Stimulated activated CD4-positive, alpha-beta T cell treated with anti-CD3 and anti-CD28 coated beads, Interleukin-12 subunit alpha, Interleukin-12 subunit beta, amount 100 ng/mL, for 48 hours (primary cell): Measurements from ENCODE around the gene IRF2.
A peak's percentile ranks its signal among the peaks of the same experiment; 100 is the strongest.

Experiments
- DNase-seq, 3 donors: peaks; one replicate each; pipeline ENCODE4 v3.0.0-alpha.2; 2020; ENCODE audit warnings: low read depth in 2 of 3, low spot score in 1 of 3

Gene IRF2

DNA sequence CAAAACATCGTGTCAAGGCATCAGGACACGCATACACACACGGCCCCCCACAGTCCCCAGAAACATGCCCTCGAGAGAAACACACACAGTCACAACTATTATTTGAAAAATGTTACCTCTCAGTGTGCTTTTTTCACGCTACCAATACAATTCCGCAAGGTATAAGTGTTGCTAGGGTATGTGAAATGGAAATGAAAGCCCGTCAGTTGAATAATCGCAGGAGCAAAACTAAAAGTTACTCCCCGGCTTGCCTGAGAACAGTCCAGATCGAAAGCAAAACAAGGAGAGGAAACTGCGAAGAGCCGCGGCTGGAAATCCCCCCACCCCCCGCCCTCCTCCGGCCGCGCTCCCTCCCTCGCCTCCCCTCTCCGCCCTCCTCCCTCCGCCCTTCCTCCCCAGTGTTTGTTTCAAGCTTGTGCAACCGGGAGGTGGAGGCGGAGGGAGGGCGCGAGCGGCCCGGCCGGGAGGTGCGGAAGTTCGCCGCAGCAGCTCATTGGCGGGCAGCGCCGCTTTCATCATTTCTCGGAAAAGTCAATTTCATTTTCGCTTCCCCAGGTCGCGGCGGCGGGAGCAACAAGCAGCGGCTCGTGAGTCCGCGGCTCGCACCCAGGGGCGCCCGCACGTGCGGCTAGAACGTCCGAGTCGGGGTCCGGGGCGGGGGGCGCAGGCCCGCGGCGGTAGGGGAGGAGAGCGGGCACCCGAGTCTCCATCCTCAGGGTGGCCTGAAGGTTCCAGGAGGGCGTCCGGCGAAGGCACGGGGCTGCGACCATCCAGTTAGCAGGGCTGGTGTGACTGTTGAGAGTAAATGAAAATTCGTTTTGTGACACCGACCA, at the start of gene IRF2:
TSS of gene IRF2 (minus strand) at position 288 of the 833 bp plus-strand sequence. CDS start 45,486 bp downstream, outside the sequence.
- DNase-seq = peak; percentile 93 to 96 (median 95)

DNA sequence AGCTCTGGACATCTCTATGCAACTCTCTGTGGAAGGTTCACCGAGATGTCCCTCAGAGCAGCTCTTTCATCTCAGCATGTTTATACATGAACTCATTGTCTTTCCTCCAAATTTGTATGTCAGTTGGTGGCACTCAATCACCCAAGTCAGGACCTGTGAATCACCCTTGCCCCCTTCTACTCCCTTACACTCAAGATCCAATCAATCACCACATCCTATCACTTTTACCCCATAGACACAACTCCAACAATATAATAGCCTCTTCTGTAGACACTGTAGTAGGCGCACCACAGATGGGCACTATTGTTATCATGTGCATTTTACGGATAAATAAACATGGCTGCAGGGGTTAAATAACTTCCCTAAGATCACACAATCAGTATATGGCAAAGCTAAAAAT, 41.3 kb upstream of the IRF2 start:
- no peak for DNase-seq

DNA sequence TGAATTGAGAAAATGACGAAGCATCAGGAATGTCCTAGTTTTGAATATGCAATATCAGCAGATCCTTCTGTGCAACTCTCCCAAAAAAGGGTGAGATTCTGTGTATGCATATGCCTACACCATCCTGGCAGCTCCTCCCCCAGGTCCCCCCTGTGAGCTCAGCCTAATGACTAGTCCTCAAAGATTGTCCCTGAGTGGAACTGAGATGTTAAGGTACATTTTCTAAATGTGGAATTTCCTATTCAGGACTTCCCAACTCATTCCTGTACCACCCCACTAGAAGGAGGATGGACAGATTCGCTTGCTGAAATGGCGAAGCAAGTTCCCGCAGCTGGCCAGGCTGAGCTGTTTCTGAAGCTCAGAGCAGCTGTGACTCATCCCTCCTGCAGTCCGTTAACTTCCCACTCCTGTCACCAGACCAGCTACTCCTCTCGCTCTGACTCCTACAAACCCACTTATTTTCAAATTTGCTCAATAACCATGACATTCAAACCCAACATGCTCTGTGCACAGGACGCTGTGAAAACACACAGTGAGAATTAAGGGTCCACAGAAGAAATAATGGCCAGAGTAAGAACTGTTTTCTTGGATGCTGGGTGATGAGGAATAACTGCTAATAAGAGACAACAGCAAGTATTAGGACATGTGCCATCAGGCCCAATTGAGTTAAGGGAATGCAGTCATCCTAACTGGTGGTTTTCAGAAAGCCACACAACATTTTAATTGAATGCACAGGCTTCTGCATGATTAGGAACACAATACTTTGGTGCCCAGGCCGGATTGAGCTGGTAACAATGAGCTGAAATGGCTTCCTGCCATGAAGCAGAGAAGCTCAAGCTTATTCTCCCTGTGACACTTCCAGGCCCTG, 40.0 kb upstream of the IRF2 start:
- DNase-seq = peak; percentile 52 to 75 (median 73)

DNA sequence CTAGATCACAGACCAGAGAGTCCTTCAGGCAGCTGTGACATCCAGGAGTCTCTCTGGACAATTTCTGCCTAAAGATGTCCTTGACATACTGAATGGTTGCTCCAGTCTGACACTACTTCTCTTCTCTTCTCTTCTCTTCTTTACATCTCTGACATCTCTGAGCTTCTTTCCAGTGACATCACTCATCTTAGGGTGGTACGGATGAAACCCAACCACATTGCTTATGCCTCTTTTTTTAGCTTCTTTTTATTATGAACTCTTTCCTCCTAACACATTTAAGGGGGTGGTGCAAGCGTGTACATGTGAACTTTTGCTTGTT, 39.4 kb upstream of the IRF2 start:
- DNase-seq = no peak

DNA sequence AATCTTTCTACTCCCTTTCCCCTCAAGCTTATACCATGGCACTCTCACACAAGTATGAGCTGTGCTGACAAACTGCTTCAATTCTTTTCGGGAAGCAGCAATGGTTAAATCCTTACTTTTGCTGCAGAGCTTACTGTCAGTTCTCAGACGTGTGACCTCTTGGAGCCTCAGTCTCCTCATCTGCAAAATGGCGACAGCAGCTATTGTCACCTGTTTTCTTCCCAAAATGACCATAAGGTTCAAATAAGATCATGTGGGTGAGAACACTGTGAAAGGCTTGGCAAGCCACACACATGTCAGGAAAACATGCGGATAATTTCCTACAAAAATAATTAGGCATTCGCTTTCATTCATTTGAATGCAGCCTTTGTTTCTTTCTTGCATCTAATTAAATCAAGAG, 36.8 kb upstream of the IRF2 start:
- no peak for DNase-seq

DNA sequence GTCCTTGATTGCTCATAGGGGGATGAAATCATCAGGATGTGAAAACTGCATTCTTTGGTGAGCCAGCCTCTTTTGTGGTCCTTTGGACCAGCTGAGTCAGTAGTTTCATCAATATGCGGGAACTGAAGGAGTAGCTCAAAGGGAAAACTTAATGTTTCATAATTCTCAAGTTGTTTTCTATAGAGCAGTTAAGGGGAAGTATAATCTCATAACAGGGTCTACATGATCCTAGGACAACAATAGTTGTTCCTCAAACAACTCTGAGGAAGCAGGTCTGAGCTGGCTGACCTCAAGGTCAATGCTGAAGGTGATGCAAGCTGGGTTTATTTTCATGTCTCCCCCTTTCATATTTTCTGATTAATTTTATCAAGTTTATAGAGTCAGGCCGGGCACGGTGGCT, 36.1 kb upstream of the IRF2 start:
- DNase-seq = no peak

DNA sequence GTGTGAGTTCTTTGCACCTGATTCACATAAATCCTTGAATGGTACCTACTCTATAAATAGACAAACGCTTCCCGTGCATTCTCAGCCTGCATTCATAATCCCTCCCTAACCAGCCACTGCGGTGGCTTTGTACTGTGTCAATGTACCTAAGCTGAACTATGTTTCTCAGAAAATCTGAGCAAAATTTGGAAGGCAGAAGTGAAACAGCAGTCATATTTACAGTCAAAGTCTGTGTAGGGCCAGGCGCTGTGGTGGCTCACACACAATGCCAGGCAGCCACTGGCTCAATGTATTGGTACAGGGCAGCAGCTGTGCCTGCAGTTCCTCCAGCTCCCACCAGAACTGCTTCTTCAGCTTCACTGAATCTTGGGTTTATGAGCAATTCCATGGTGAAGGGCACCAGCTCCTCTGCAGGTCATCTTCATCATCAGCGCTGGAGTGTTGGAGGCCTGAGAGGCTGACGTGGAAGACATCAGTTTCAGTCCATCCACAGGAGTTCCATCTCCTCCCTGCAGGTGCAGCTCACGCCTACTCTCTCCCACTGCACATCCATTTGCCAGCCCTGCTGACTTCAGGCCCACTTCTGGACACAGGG, 32.3 kb upstream of the IRF2 start:
- DNase-seq = peak in 2 of 3 donors; percentile 24 to 40

DNA sequence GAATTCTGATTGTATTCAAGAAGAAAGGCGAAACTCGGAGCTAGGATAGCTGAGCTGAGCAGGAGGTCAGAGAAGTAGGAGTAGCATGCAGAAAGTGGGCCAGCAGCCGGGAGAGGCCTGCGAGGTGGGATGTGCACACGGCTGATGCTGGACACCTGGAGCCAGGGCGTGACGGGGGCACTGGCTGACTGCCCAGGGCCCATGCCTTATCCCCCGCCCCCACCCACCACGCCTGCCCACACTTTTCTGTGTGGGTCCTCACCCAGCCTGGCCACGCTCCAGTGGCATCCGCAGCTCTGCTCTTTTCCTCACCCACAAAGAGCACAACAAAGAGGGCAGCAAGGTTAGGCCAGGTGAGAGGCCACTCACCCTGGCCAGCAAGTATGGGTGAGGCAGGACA, 30.0 kb upstream of the IRF2 start:
- no peak for DNase-seq

DNA sequence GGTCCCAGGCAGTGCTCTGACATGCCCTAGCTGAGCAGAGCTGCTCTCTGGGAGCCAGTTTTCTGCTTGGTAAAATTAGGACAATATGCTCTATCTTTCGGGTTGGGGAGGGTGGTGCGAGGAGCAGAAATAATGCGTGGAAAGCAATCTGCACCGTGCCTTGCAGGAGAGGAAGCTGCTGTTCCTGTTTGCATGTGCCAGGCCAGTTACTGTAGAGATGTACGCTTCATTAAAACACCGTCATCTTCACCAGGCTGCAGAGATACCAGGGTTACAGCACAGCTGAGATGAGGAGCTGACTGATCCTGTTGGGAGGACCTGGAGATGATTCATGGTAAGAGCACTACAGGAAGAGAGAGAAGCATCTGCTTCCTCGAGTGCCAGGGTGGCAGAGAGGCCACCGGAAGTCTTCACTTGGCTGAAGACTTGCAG, 29.5 kb upstream of the IRF2 start:
- no peak for DNase-seq

DNA sequence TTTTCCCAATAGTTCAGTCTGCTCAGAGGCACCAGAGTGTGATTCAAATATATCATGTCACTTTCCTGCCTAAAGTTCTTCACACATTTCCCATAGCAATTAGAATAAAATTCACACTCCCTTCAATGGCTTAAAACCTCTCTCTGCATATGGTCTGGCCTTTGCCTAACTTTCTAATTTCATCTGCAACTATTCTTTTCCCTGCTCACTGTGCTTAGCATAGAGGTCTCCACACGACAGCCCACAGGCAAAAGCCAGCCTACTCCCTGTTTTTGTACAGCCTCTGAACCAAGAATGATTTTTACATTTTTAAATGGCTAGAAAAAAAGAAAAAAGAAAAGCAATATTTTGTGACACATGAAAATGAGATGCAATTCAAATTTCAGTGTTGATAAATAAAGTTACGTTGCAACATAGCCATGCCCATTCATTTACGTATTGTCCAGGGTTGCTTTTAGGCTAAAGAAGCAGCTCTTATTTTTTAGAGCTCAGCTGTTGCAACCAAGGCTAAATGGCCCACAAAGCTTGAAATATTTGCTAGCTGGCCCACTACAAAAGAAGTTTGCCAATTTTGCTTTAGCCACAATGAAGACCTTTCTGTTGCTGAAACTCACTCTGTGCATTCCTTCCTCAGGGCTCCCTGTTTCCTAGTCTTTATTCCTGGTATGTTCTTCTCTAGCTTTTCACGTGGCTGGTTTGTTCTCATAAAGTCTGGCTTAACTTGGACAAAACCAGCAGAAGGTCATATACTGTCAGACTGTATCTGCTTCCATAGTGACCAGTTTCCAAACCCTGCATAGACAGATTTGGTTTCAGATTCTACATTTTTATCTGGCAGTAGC, 26.6 kb upstream of the IRF2 start:
- DNase-seq = no peak

DNA sequence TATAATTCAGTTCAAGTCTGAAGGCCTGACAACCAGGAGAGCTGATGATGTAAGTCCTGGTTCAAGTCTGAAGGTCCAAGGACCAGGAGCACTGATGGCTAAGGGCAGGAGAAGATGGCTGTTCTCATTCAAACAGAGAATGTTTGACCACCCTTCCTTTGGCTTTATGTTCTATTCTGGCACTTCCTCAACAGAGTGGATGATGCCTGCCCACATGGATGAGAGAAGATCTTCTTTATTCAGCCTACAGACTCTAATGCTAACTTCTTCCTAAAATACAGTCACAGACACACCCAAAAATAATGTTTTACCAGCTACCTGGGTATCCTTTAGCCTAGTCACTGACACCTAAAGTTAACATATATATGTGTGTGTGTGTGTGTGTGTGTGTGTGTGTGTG, 25.6 kb upstream of the IRF2 start:
- DNase-seq = no peak

DNA sequence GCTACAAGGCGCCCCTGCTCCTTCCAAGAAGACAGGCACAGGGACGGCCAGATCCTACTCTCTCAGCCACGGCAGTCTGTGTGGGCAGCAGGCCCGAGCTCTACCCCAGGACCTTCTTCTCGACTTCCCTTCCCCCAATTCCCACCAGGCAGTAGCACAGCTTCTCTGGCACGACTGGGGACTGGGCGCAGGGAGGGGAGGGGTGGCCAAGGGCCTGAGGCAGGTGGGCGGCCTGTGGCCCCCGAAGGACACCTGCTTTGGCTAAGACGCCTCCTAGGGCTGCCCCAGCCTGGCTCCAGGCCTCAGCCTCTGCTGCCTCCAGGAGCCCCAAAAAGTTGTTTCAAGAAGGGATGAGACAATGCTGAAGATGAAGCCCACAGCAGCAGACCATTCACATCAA, 24.2 kb upstream of the IRF2 start:
- no peak for DNase-seq

DNA sequence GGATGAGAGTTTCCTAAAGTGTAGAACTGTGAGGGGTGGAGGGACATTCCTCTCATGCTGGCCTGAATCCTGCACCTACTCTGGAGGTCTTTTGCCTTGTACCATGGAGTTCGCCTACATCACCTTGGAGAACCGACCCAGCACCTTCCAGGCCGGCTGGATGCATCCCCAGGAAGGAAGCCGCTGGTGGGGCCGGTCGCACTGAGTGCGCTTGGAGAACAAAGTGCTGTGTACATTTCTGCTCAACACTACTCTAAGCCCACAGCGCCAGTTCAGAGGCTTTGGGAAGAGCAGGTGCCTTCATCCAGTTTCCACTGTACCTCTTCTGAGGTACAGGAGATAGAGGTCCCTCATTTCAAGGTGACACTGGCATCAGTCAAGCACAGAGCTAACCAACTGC, 15.4 kb upstream of the IRF2 start:
- DNase-seq = no peak

DNA sequence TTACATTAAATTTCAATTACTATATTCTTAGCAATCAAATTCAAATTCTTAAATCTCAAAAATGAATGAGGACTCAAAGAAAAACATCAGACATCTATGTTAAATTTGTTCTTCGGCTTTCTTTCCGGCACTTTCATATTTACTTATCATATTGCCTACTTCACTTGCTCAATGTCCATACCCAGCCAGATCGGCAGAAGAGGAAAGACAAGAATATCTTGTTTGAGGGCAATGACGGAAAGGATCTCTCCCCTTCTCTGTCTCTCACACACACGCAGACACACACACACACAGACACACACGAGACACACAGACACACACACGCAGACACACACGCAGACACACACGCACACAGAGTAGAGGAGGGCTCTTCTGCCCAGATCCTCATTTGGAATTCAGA, 13.2 kb upstream of the IRF2 start:
- DNase-seq = no peak

DNA sequence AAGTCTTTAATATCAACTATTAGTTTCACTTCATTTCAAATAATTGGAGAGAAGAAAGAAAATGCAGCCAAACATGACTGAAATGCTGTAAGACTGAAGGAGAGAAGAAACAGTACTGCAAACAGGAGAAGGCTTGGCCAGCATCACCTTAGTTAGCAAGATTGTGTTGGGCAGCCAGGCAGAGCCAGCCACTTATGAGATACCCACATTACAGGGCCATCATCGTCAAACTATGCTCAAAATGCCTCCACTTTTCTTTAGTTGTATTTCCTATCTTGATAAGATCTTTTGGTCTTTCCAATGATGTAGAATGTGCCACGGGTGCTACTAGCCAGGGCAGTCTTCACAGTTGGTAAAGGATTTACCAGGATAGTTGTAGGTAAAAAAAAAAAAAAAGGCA, 10.9 kb upstream of the IRF2 start:
- no peak for DNase-seq

DNA sequence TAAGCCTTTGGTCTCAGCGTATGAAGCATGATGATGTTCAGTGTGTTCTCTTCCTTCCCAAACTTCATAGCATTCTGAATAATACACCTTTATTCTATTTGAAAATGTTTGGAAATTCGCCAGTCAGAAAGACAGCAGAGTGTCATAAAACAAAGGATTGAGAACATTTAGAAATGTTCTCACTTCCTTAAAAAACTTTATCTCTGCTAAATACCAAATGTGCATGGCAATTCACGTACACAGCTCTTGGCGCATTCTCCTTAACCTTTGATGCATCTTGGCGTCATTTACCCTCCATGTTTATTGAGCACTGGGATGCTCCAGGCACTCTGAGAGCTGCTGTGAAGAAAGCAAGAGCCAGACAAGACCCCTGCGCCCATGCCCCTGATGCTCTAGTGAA, 7.2 kb upstream of the IRF2 start:
- no peak for DNase-seq

DNA sequence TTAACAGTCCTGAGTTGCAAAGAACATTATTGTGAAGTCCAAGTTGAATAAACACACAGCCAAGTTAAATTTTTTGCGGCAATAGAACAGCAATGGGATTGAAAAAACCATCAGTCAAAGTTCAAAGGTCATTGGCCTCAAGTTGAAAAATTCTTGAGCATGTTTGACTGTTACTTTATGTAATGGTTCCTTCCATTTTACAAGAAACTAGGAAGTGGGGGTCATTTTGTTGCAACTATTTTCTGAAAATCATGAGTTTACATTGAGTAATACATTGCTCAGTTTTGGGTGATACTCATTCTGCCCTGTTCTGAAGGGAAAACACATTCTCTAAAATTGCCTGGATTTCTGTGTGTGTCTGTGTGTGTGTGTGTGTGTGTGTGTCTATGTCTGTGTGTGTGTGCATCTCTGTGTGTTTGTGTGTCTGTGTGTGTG, 5.2 kb upstream of the IRF2 start:
- DNase-seq = no peak

DNA sequence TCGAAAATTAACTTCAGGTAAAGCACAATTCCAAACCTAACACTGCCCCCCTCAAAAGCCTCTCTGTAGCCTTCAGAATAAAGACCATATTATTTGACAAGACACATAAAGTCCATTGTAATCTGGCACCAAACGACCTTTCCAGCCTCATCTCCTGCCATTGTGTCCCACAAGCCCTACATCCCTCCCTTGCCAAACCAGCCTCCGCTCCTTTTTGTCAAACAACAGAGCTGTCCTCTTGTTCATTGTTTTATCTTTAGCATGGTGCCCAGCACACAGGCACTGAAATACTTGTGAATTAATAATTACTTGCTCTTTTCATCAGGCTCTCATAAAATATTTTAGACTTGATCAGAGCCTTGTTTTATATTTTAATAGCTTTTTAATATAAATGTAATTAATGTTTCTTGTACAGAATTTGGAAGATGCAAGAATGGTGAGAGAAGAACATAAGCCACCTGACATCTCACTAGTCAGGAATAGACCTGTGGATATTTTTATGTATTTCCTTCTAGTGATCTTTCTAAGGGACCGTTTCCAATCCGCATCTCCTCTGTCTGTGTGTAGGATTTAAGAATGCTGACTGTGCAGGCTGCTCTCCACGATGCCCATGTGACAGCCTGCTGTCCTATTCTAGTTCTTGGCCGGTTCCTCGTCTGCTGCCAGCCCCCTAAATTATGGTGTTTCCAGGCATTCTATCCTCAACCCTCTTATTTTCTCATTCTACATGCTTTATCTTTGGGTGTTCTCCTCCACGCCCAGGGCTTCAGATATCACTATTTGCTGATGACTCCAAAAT, 3.0 kb upstream of the IRF2 start:
- no peak for DNase-seq

DNA sequence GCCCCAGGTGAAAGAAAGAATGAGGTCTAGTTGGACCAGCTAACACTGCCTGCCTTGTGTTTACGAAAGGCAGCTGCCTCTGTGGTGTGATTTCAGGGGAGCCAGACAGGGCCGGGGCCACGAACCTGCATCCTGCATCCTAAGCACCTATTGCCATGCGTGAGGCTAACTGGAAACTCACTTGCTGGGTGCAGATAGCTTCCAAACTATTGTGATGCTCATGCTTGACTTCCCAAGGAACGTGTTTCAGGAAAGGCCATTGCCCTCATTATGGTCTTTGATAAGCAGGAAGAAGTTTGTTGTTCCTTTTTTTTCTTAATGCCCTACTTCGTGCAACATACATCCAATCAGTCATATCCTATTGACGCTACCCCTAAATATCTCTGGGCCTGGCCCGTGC, 2.3 kb upstream of the IRF2 start:
- DNase-seq = peak in 1 of 3 donors; percentile 14

DNA sequence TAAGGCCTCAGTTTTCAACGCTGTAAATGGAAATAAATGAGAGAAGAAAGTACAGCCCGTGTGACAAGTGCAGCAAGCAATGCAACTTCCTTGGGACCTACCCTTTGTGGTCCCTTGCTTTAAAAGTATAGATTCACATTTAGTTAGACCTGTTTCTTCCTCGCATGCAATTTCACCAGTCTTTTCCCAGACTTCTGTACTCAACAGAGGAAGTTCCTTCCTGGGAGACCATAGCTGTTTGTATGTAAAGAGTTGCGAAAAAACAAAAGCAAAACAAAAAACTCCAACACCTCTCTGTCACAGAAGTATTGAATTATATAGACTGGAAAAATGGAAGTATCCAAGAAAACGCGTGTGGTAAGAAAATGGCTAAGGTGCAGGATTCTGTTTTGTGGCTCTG, 1.1 kb upstream of the IRF2 start:
- no peak for DNase-seq
